Prostate gland (tissue), 2 donors: ENCODE data around the gene LRGUK.

Experiments
- CTCF ChIP-seq, 4 experiments: fragments of 200-600 bp in 2 of 4; fragments of 450-650 bp in 2 of 4; sonication (generic) in 2 of 4; IDR thresholded peaks; 1 replicate in 3 of 4; 2 replicates in 1 of 4; pipeline ENCODE4 v1.5.1; 2016 to 2019; ENCODE audit warnings: antibody characterized with exemption in 4 of 4, mild to moderate bottlenecking in 2 of 4, moderate library complexity in 2 of 4
- POLR2AphosphoS5 ChIP-seq: sonication (generic); formaldehyde crosslinking; IDR thresholded peaks from one replicate; pipeline ENCODE4 v1.6.1; 2017; ENCODE audit warnings: antibody characterized with exemption

- TF ChIP-seq POLR2AphosphoS5 (no peak), CTCF (IDR thresholded peaks at IDR 0.05) (no peak)
Measured at GRCh38 chr7:134210227-134210626, 83.1 kb downstream of the LRGUK start.
